K562 (cell line): ENCODE measurements around the gene MRPL58. TPM values are rescaled to one million over a fixed set of nuclear protein-coding genes. Genes with fewer than 3 reads are reported as not detected.

ENCODE experiments used
- ARID3B ChIP-seq: fragments of 250-450 bp; sonication (Bioruptor Pico); IDR thresholded peaks from 2 replicates; pipeline ENCODE4 v1.4.0; 2020; ENCODE audit warnings: borderline replicate concordance
- CREM ChIP-seq: IDR thresholded peaks from 2 replicates; pipeline ENCODE4 v1.6.1; 2014; ENCODE audit warnings: antibody characterized with exemption, low read depth
- EHMT2 ChIP-seq: fragments of 450-650 bp; IDR thresholded peaks from 2 replicates; pipeline ENCODE4 v1.6.1; 2018; ENCODE audit warnings: antibody characterized with exemption
- ESRRA ChIP-seq: fragments of 450-650 bp; IDR thresholded peaks from 2 replicates; pipeline ENCODE4 v1.6.1; 2014; ENCODE audit warnings: low read depth, mild to moderate bottlenecking, moderate library complexity, borderline replicate concordance
- HDAC8 ChIP-seq: fragments of 450-650 bp; IDR thresholded peaks from 2 replicates; pipeline ENCODE4 v1.6.1; 2016; ENCODE audit warnings: mild to moderate bottlenecking, missing genetic modification characterization, moderate library complexity, missing compliant biosample characterization
- POLR3A ChIP-seq: IDR thresholded peaks from 2 replicates; pipeline ENCODE4 v1.6.1; 2011; ENCODE audit warnings: borderline replicate concordance, mild to moderate bottlenecking, moderate library complexity; ENCODE audit not compliant: insufficient read length, insufficient read depth; ENCODE audit errors: extremely low read depth
- POU5F1 ChIP-seq: fragments of 150-350 bp; IDR thresholded peaks from 2 replicates; pipeline ENCODE4 v1.6.1; 2014; ENCODE audit warnings: borderline replicate concordance, low read length, low read depth, mild to moderate bottlenecking; ENCODE audit not compliant: partially characterized antibody
- RERE ChIP-seq: sonication (generic); formaldehyde crosslinking; IDR thresholded peaks from 2 replicates; pipeline ENCODE4 v1.8.0; 2023; ENCODE audit warnings: missing genetic modification reagents, mild to moderate bottlenecking, borderline replicate concordance
- RFX1 ChIP-seq: fragments of 450-650 bp; IDR thresholded peaks from 2 replicates; pipeline ENCODE4 v1.6.1; 2016; ENCODE audit warnings: mild to moderate bottlenecking, moderate library complexity
- YY1 ChIP-seq, 3 experiments: IDR thresholded peaks; 2 replicates each; pipeline ENCODE4 v1.6.1; 2011; ENCODE audit warnings: low read length in 2 of 3, mild to moderate bottlenecking in 2 of 3, moderate library complexity in 2 of 3, borderline replicate concordance in 1 of 3, control low read depth in 1 of 3, low read depth in 1 of 3; ENCODE audit not compliant: insufficient read depth in 3 of 3, insufficient replicate concordance in 2 of 3, control insufficient read depth in 1 of 3, insufficient read length in 1 of 3; ENCODE audit errors: extremely low read depth in 1 of 3
- ZBTB11 ChIP-seq, 3 experiments: fragments of 200-800 bp in 1 of 3; fragments of 250-450 bp in 1 of 3; fragments of 450-650 bp in 1 of 3; sonication (Bioruptor Pico) in 1 of 3; sonication (Bioruptor generic) in 1 of 3; formaldehyde crosslinking in 1 of 3; IDR thresholded peaks; 2 replicates each; pipeline versions ENCODE4 v1.6.1 to v1.8.0; 2016 to 2022; ENCODE audit warnings: mild to moderate bottlenecking in 2 of 3, missing genetic modification characterization in 2 of 3, missing compliant biosample characterization in 1 of 3, moderate library complexity in 1 of 3
- ZNF217 ChIP-seq: sonication (generic); formaldehyde crosslinking; IDR thresholded peaks from 2 replicates; pipeline ENCODE4 v1.8.0; 2022; ENCODE audit warnings: mild to moderate bottlenecking, missing genetic modification reagents
- ZNF263 ChIP-seq: sonication (generic); formaldehyde crosslinking; IDR thresholded peaks from 2 replicates; pipeline ENCODE4 v1.8.0; 2022; ENCODE audit warnings: mild to moderate bottlenecking, missing genetic modification reagents, borderline replicate concordance
- ZNF764 ChIP-seq: fragments of 250-450 bp; sonication (Bioruptor Pico); IDR thresholded peaks from 2 replicates; pipeline ENCODE4 v1.4.0; 2020; ENCODE audit warnings: low read depth, mild to moderate bottlenecking, moderate library complexity
- ZNF77 ChIP-seq: fragments of 250-450 bp; sonication (Bioruptor Pico); IDR thresholded peaks from 2 replicates; pipeline ENCODE4 v1.5.0; 2020
- polyA plus RNA-seq, 8 experiments: library from polyadenylated mRNA; depleted of rRNA in 4 of 8; stranded (reverse) in 5 of 8; unstranded in 3 of 8; fragments of >200 nt; fragmentation: Nextera tagmentation in 2 of 8; fragmentation: Illumina TruSeq in 1 of 8; extraction: Ambion mirVana in 2 of 8; extraction: Trizol in 1 of 8; gene quantifications; 2 replicates each; pipeline versions ENCODE4 v1.2.1 to v1.2.3, GENCODE V29; 2011 to 2014; ENCODE audit warnings: inconsistent platforms in 1 of 8, missing spikeins in 1 of 8
- total RNA-seq, 7 experiments: library from RNA; depleted of rRNA in 6 of 7; stranded (reverse); fragments of >200 nt in 6 of 7; fragmentation: Illumina TruSeq in 2 of 7; extraction: Trizol in 2 of 7; gene quantifications; 2 replicates each; pipeline versions ENCODE4 v1.2.1 to v1.2.3, GENCODE V29; 2011 to 2021; ENCODE audit warnings: low replicate concordance in 1 of 7

MRPL58 gene
- total and polyA plus RNA-seq, 9 of the 15 experiments (the other 6 are each of a cell fraction or from before 2014, with no cell fraction given), result 30.8 to 107 (median 72.4) TPM

- TF ChIP-seq ARID3B (CRISPR knock-in tag) (no peak), ESRRA (peak; percentile 31), ZBTB11 (CRISPR knock-in tag; IDR thresholded peaks at IDR 0.05) (no peak), POU5F1 (no peak), HDAC8 (tag) (no peak), ZNF764 (peak; percentile 91), CREM (peak; percentile 83), RFX1 (no peak), ZNF263 (CRISPR knock-in tag) (peak; percentile 69; the same call in 1 of the 2 replicates), POLR3A (peak; percentile 86), ZNF77 (no peak), YY1 (IDR thresholded peaks at IDR 0.05; ENCODE audit: borderline replicate concordance in 1 of 3, control insufficient read depth in 1 of 3, extremely low read depth in 1 of 3, insufficient read depth in 3 of 3, insufficient read length in 1 of 3, insufficient replicate concordance in 2 of 3, low read depth in 1 of 3, low read length in 2 of 3) (peak in 2 of 3 experiments; percentile 53 to 56), ZNF217 (CRISPR knock-in tag) (no peak), EHMT2 (0 out of 2 replicates have a peak, but pooled peaks have one; percentile 8), RERE (CRISPR knock-in tag) (0 out of 2 replicates have a peak, but pooled peaks have one; percentile 90)
Observed at GRCh38 chr17:75034236-75034908, 21.9 kb downstream of the MRPL58 start (continued).
